Cardiac ventricle fibroblast (primary cell): Measurements from ENCODE around the gene RTL10. TPM values are rescaled to one million over a fixed set of nuclear protein-coding genes. Genes with fewer than 3 reads are reported as not detected.

Source experiments
- total RNA-seq: library from RNA; depleted of rRNA; stranded (reverse); fragments of >200 nt; gene quantifications from 2 replicates; pipeline ENCODE4 v1.2.3, GENCODE V29; 2015

RTL10 gene
- 11.2 and 12.8 TPM in 2 replicates for total RNA-seq

GRCh38 chr22:19854778-19855503 lies at the start of gene RTL10, which contains the start of gene GNB1L:
Gene RTL10, minus strand, starts transcription at chr22:19854874. Its CDS starts 2,613 bp downstream, at chr22:19852261.
Gene GNB1L, minus strand, starts transcription at chr22:19854874. Its CDS starts 33,519 bp downstream, at chr22:19821355.

Other genes with a start within 250 kb of the RTL10 start
- gene SEPTIN5, start 140.4 kb downstream of the RTL10 start, total RNA-seq, result 15.9 and 17.6 TPM in 2 replicates
- gene GP1BB, start 131.3 kb downstream of the RTL10 start, total RNA-seq, result 2.5 and 4.2 TPM in 2 replicates
- not detected in 2 replicates for gene TBX1, start 94.1 kb downstream of the RTL10 start, total RNA-seq
- gene GNB1L, start within 50 bp of the RTL10 start, total RNA-seq, result 5.9 and 11.9 TPM in 2 replicates
- 304 and 317 TPM in 2 replicates for gene COMT, start 86.9 kb upstream of the RTL10 start, total RNA-seq
- 10.6 and 16.3 TPM in 2 replicates for gene TXNRD2, start 86.9 kb upstream of the RTL10 start, total RNA-seq
- gene ARVCF, start 161.9 kb upstream of the RTL10 start, total RNA-seq, result 3.9 TPM in 2 replicates
- 12.5 and 30.2 TPM in 2 replicates for gene TANGO2, start 166.2 kb upstream of the RTL10 start, total RNA-seq
- 16.2 and 16.5 TPM in 2 replicates for gene DGCR8, start 225.4 kb upstream of the RTL10 start, total RNA-seq